NCI-H524 treated with DMSO at 0.1 percent for 48 hours (cell line): Measurements from ENCODE around the gene TMEM218.

ENCODE experiments used
- DNase-seq: peaks from one replicate; lab custom pipeline; 2025; lab: John Stamatoyannopoulos, UW

TMEM218 gene

DNA sequence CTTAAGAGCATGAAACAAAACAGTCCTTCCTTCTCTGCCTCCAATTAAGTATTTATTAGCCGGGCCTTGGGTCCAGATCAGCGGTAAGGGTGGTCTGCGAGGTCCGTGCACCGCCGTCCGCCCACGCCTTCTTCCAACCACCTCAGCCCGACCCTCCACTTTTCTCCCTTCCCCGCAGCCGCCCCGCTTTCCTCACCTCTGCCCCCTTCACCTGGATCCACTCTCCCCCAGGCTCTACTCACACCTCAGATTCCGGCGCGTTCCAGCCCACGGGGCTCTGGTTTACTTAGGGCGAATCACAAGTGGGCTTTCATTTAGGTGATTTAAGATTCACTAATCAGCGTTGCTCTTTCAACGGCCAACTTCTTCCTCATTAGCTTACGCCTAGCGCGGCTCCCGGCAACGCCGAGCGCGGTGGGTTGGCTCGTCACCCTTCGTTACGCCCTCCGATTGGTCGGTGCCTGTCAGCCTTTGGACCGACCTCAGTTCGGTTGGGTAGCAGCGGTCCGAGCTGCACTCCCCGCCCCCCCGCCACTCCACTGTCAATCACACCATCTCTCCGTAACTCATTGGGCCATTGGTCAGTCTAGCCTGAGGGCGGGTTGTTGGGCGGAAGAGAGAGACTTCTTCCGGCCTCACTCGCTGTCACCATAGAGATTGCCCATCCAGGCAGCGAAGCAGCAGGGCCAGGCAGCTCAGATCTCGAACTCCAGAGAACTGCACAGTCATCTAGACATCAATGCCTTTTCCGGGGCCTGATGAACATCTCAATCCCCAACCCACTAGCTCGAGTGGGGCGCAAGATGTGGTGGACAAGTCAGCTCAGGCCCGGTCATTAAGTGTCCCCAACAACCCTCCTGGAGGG lies at the start of gene TMEM218:
TMEM218 (minus strand) TSS at position 284 of the 865 bp plus-strand sequence. CDS start 9,385 bp downstream, outside the sequence.
- DNase-seq, result peak; percentile 85

DNA sequence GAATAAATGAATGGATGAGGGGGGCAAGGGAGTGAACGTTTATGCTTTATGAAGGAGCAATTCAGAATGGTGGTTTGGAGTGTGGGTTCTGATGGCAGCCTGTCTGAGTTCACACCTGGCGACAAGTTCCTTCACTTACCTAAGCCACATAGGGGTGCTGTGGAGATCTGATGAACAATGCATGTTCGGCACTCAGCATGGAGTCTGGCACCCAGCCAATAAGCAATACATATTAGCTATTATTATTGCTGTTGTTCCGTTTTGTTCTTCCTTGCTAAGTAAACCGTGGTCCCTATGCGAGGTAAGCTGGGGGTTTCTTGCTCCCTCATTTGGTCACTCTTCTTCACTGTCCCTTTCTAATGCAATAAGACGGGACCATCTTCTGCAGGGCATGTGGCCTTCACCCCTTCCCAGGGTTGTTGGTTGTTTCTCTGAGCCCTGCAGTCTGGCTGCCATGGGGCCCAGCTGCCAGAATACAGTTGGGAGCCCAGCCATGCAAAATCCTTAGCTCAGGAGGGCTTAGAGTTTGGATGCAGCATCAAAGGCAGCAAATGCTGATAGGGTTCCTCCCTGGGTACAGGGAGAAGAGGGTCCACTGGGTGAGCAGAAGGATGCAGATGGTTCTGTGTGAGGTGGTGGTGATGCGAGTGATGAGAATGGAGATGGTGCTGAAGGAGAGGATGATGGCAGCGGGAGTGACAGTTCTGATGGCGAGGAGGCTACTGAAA lies 46.7 kb upstream of the TMEM218 start:
- DNase-seq, result no peak

GRCh38 chr11:125157118-125157733 lies 45.8 kb upstream of the TMEM218 start:
- no peak for DNase-seq

- DNase-seq, result no peak
These were observed 45.1 kb upstream of the TMEM218 start for GRCh38 chr11:125156346-125157117.

- DNase-seq, result no peak
These were observed 44.3 kb upstream of the TMEM218 start for GRCh38 chr11:125155767-125156166.

GRCh38 chr11:125155100-125155444 lies 43.6 kb upstream of the TMEM218 start:
- no peak for DNase-seq

GRCh38 chr11:125154378-125155099 lies 43.1 kb upstream of the TMEM218 start:
- no peak for DNase-seq

- no peak for DNase-seq
These were observed 42.4 kb upstream of the TMEM218 start for GRCh38 chr11:125153837-125154236.

DNA sequence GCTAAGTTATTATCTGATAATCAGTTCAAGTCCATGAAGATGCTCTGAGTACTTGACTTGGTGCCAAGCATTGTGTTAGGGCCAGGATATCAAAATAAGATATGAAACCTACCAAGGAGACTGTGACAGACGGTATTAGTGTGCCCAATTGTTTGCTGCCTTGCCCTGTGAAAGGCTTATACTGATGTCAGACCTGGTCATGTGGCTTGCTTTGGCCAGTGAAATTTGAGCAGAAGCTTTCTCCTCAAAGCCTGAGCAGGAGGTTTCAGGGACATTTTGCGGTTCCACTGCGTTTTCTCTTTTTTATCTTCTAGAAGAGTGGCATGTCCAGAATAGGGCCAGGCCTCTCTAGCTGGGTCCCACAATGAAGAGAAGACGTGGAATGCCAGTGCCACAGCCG lies 37.3 kb upstream of the TMEM218 start:
- no peak for DNase-seq

- DNase-seq, result no peak
These were observed 36.6 kb upstream of the TMEM218 start for GRCh38 chr11:125148011-125148410.

GRCh38 chr11:125147280-125147679 lies 35.9 kb upstream of the TMEM218 start:
- no peak for DNase-seq

DNA sequence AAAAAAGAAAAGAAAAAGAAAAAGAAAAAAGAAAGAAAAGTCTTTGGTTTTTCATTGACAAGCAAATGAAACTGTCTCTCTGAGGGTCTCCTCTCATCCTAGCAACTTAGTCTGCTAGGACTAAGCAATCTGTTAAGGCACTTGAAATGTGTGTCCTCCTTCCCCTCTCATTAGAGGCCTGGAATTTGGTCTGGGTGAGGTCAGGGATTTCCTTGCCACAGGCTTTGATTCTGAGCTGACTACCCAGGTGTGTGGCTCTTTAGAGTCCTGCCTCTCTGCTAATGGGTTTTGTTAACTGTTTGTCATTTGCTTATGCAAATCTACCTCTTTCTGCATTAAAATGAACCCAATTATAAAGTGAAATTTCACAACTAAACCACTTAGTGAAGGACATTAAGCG lies 34.8 kb upstream of the TMEM218 start:
- DNase-seq, result no peak

- DNase-seq, result no peak
These were observed 30.5 kb upstream of the TMEM218 start for GRCh38 chr11:125141686-125142535.

GRCh38 chr11:125141178-125141577 lies 29.8 kb upstream of the TMEM218 start:
- no peak for DNase-seq

- no peak for DNase-seq
These were observed 28.8 kb upstream of the TMEM218 start for GRCh38 chr11:125140233-125140632.

DNA sequence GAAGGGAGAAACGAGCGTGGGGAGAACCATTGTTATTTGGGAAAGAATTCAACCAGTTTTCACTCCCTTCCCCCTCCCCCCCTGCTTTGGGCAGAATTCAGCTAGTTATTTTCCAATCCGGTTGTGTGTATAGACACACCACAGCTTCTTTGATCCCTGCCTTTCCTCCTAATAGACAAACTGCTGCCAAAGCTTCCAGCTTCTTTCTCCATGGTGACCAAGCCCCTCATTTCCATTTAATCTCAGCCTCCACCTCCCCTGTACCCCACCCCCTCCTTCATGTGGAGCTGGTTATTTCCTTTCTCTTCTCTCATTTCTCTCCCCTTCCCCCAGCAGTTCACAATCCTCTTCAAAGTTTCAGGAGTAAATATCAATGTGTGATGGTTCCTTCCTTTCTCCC lies 28.4 kb upstream of the TMEM218 start:
- DNase-seq, result no peak

DNA sequence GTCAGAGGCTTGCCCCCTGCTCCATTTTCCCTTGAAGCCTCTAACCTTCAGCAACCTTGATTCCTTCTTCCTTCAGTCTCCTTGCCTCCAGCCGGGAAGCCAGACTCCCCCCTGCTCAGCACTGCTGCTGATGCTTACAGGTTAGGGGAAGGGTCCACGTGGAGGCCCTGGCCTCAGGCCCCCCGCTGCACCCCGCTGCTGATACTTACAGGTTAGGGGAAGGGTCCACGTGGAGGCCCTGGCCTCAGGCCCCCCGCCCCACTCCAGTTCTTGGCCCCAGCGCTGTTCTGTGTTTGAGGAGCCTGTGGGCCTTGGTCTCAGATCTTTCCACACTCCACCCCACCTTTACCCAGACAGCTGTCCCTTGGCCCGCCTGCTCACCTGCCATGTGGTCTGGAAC lies 27.5 kb upstream of the TMEM218 start:
- no peak for DNase-seq

DNA sequence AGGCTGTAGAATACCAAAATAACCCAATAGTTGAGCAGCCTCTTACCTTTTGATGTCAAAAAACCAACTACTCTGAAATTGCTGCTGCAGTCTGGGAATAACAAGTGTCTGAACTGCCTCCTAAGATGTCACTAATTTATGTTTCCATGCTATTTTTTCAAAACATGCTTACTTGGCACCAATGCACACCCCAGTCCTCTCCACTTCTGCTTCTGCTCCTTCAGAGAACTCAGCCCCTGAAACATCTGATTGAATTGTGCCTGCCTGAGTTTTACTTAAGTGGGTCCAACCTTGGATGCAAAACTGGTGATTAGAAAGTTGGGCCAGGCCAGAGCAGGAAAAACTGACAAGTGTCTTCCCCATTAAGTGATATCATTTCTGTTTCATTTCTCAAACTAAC lies 24.6 kb upstream of the TMEM218 start:
- DNase-seq, result no peak

DNA sequence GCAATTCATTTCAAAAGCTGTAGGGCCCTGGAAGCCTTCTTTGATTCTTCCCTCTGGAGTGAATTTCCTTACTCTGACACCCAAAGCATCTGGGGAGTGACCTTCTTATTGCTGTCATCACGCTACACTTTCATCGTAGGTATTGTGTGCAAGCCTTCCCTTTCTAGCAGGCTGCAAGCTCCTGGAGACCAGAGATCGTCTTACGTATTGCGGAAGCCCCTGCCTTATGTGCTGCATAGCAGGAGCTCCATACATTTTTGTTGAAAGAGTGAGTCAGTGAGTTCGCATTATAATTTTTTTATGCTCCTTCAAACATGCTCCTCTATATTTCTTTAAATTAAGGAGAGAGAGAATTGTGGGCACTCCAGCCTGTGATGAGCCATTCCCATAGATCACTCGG lies 21.2 kb upstream of the TMEM218 start:
- DNase-seq, result no peak

GRCh38 chr11:125132071-125132470 lies 20.6 kb upstream of the TMEM218 start:
- DNase-seq, result no peak
